NCI-H226 (cell line): ENCODE measurements around the gene CYP2A6.
A peak's percentile ranks its signal among the peaks of the same experiment; 100 is the strongest.

Experiments used
- DNase-seq: peaks from one replicate; pipeline ENCODE4 v3.0.0-alpha.2; 2015

CYP2A6 gene

GRCh38 chr19:40801426-40802299, 48.6 kb downstream of the CYP2A6 start:
- no peak for DNase-seq

DNA sequence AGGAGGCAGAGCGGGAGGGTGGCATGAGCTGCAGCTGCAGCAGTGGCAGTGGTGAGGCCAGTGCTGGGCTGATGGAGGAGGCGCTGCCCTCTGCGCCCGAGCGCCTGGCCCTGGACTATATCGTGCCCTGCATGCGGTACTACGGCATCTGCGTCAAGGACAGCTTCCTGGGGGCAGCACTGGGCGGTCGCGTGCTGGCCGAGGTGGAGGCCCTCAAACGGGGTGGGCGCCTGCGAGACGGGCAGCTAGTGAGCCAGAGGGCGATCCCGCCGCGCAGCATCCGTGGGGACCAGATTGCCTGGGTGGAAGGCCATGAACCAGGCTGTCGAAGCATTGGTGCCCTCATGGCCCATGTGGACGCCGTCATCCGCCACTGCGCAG, 49.3 kb downstream of the CYP2A6 start:
- DNase-seq: no peak

- DNase-seq: no peak
These were observed 49.8 kb downstream of the CYP2A6 start for GRCh38 chr19:40800339-40800996.

DNA sequence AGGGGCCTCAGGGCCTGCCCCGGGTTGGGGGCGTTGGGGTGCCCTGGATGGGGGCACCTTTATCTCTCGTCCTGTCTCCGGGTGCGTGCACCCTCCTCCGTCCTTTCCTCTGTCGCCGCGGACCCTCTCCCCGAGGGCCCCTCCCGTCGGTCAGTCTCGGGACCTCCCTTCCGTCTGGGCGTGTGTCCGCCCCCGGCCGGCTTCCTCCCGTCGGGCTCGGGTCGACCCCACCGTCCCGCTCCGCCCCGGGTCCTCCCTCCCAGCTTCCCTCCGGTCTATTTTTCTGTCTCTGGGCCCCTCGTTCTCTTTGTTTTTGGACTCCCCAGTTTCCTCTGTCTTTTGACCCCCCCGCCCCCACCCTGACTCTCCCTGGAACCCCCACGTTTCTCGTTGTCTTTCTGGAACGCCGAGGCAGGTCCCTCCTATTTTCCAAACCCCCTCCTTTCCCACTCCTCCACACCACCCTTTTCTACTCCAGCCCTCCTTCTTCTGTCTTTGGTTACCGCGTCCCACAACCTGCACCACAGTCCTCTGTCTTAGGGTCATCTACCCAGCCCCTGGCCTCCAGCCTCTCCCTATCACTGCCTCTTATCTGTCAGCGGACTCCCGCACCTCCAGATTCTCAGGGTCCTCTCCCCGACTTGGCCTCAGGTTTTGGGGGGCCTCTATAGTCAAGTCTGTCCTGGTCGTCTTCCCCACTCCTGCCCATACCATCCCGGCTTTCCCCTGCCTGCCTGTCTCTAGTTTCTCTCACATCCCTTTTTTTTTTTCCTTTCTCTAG, 50.5 kb downstream of the CYP2A6 start:
- DNase-seq: peak; percentile 41

- peak; percentile 97 for DNase-seq
These were observed 51.3 kb downstream of the CYP2A6 start, which contains the start of gene EGLN2 for GRCh38 chr19:40798683-40799557. TSS of gene EGLN2 (plus strand) at chr19:40799191. CDS start at chr19:40800573, 1,382 bp downstream.

- DNase-seq: no peak
These were observed 52.1 kb downstream of the CYP2A6 start for GRCh38 chr19:40797963-40798682.

- no peak for DNase-seq
These were observed 52.9 kb downstream of the CYP2A6 start for GRCh38 chr19:40797166-40797962.
